Trophoblast cell (in vitro differentiated cells and primary cell): ENCODE measurements around the gene RXFP2.

Experiments
- DNase-seq, 2 donors: peaks; one replicate each; pipeline ENCODE4 v3.0.0-alpha.2; 2016
- H2AFZ ChIP-seq: 2 replicates; pipeline ENCODE4 v1.6.1; 2013; ENCODE audit warnings: low read length, moderate library complexity, mild to moderate bottlenecking; ENCODE audit not compliant: insufficient read depth, poor library complexity
- H2AK5ac ChIP-seq: 2 replicates; pipeline ENCODE4 v1.6.1; 2013; ENCODE audit warnings: mild to moderate bottlenecking, low read length
- H2BK120ac ChIP-seq: 2 replicates; pipeline ENCODE4 v1.6.1; 2013; ENCODE audit warnings: low read length, mild to moderate bottlenecking, moderate library complexity; ENCODE audit not compliant: insufficient read depth, poor library complexity
- H2BK12ac ChIP-seq: 2 replicates; pipeline ENCODE4 v1.6.1; 2013; ENCODE audit warnings: mild to moderate bottlenecking, low read length, moderate library complexity
- H2BK5ac ChIP-seq: 2 replicates; pipeline ENCODE4 v1.6.1; 2013; ENCODE audit warnings: low read length, low read depth, moderate library complexity, mild to moderate bottlenecking; ENCODE audit not compliant: poor library complexity
- H3K14ac ChIP-seq: 2 replicates; pipeline ENCODE4 v1.6.1; 2013; ENCODE audit warnings: mild to moderate bottlenecking, low read length
- H3K18ac ChIP-seq: 2 replicates; pipeline ENCODE4 v1.6.1; 2013; ENCODE audit warnings: mild to moderate bottlenecking, low read length
- H3K23ac ChIP-seq: 2 replicates; pipeline ENCODE4 v1.6.1; 2013; ENCODE audit warnings: low read length
- H3K27ac ChIP-seq: 2 replicates; pipeline ENCODE4 v1.5.1; 2013; ENCODE audit warnings: low read depth, mild to moderate bottlenecking, inconsistent platforms, low read length, moderate library complexity
- H3K27me3 ChIP-seq: 2 replicates; pipeline ENCODE4 v1.6.1; 2013; ENCODE audit warnings: inconsistent platforms, mild to moderate bottlenecking, low read length, moderate library complexity; ENCODE audit not compliant: insufficient read depth
- H3K36me3 ChIP-seq, 2 experiments: 1 replicate in 1 of 2; 2 replicates in 1 of 2; pipeline ENCODE4 v1.6.1; 2013; ENCODE audit warnings: low read length in 2 of 2, mild to moderate bottlenecking in 2 of 2, moderate library complexity in 1 of 2; ENCODE audit not compliant: insufficient read depth in 2 of 2, control insufficient read depth in 1 of 2
- H3K4ac ChIP-seq: 2 replicates; pipeline ENCODE4 v1.6.1; 2013; ENCODE audit warnings: low read depth, mild to moderate bottlenecking, low read length, moderate library complexity
- H3K4me1 ChIP-seq, 2 experiments: 1 replicate in 1 of 2; 2 replicates in 1 of 2; pipeline ENCODE4 v1.6.1; 2013; ENCODE audit warnings: low read length in 2 of 2, mild to moderate bottlenecking in 2 of 2, moderate library complexity in 1 of 2; ENCODE audit not compliant: insufficient read depth in 2 of 2, control insufficient read depth in 1 of 2
- H3K4me2 ChIP-seq: 2 replicates; pipeline ENCODE4 v1.6.1; 2013; ENCODE audit warnings: inconsistent platforms, mild to moderate bottlenecking, low read length, moderate library complexity
- H3K4me3 ChIP-seq: 2 replicates; pipeline ENCODE4 v1.5.1; 2013; ENCODE audit warnings: mild to moderate bottlenecking, low read depth, low read length, inconsistent platforms
- H3K79me1 ChIP-seq: one replicate; pipeline ENCODE4 v1.6.1; 2013; ENCODE audit warnings: low read length
- H3K79me2 ChIP-seq: 2 replicates; pipeline ENCODE4 v1.6.1; 2013; ENCODE audit warnings: low read length, mild to moderate bottlenecking; ENCODE audit not compliant: control insufficient read depth, insufficient read depth, poor library complexity
- H3K9ac ChIP-seq: 2 replicates; pipeline ENCODE4 v1.6.1; 2013; ENCODE audit warnings: mild to moderate bottlenecking, low read length
- H3K9me3 ChIP-seq: 2 replicates; pipeline ENCODE4 v1.6.1; 2013; ENCODE audit warnings: low read depth, mild to moderate bottlenecking, control low read depth, inconsistent platforms, low read length; ENCODE audit not compliant: insufficient read depth
- H4K12ac ChIP-seq: 2 replicates; pipeline ENCODE4 v1.6.1; 2013; ENCODE audit warnings: low read depth, mild to moderate bottlenecking, low read length, moderate library complexity
- H4K8ac ChIP-seq: 2 replicates; pipeline ENCODE4 v1.6.1; 2013; ENCODE audit warnings: low read depth, mild to moderate bottlenecking, low read length, moderate library complexity
- H4K91ac ChIP-seq: one replicate; pipeline ENCODE4 v1.6.1; 2013; ENCODE audit warnings: low read depth, mild to moderate bottlenecking, low read length, moderate library complexity
- WGBS: extraction: QIAGEN DNeasy Blood & Tissue Kit; methylation state at CpG from one replicate; pipeline ENCODE4 v1.1.7; 2013; ENCODE audit warnings: missing lambda C conversion rate; ENCODE audit not compliant: insufficient read length, insufficient coverage; ENCODE audit errors: extremely low coverage; 5-methylcytosine and 5-hydroxymethylcytosine counted together

RXFP2 gene

GRCh38 chr13:31846961-31847752, 107.8 kb downstream of the RXFP2 start:
- WGBS = no CpG with 5 or more reads among the region's 34 CpGs
- H4K91ac ChIP-seq = no peak overlapping the region

DNA sequence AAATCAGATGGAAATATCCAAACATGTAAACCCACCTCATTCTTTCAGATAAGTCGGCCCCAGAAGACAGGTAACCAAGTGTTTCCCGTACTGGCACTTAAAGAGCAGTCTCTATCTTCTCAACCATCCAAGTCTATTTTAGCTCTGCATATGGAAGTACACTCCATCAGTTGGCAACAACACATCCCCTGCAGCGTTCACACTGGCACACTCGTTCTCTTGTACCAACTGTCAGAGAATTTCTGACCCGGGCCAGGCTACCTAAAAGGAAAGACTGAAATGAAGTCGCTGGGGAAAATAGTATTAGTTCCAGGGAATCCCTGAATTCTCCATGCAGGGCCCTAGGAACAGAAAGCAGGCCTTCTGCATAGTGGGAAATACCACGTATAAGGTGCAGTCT, 109.3 kb downstream of the RXFP2 start:
- Histone ChIP-seq H3K4me3 (no peak overlapping the region), H2BK12ac (no peak overlapping the region), H3K79me1 (no peaks in the 10 kb centered on the region), H3K27me3 (peaks cover 3% of the 10 kb centered on the region), H2AFZ (no peak overlapping the region), H3K4ac (no peak overlapping the region), H3K4me1 (peaks cover 2 to 4% of the 10 kb centered on the region in 2 experiments), H2BK5ac (no peak overlapping the region), H4K91ac (no peak overlapping the region), H3K27ac (no peak overlapping the region), H3K18ac (no peak overlapping the region), H2AK5ac (no peak overlapping the region), H3K23ac (no peak overlapping the region), H3K14ac (no peak overlapping the region), H3K4me2 (no peak overlapping the region), H2BK120ac (no peak overlapping the region), H3K36me3 (no peaks in the 10 kb centered on the region), H3K9ac (no peak overlapping the region), H3K9me3 (no peaks in the 10 kb centered on the region), H4K12ac (no peak overlapping the region), H3K79me2 (no peaks in the 10 kb centered on the region), H4K8ac (no peak overlapping the region)
- DNase-seq = no peak
- no CpG with 5 or more reads among the region's 7 CpGs for WGBS

More at GRCh38 chr13:31846961-31847752, 107.8 kb downstream of the RXFP2 start:
- no peak overlapping the region for H2BK5ac ChIP-seq
- no peaks in the 10 kb centered on the region for H3K79me1 ChIP-seq
- H3K14ac ChIP-seq = no peak overlapping the region
- no peak overlapping the region for H3K23ac ChIP-seq
- H2AK5ac ChIP-seq = no peak overlapping the region
- no peak overlapping the region for H2BK120ac ChIP-seq
- H4K8ac ChIP-seq = no peak overlapping the region
- no peaks in the 10 kb centered on the region for H3K79me2 ChIP-seq
- no peak overlapping the region for H3K27ac ChIP-seq
- peak overlapping the region; percentile 84 for H3K4me3 ChIP-seq
- H2BK12ac ChIP-seq = no peak overlapping the region
- H4K12ac ChIP-seq = no peak overlapping the region
- H3K4me2 ChIP-seq = peak overlapping the region; percentile 100
- H3K9me3 ChIP-seq = no peaks in the 10 kb centered on the region
- H3K36me3 ChIP-seq = no peaks in the 10 kb centered on the region
- peak overlapping the region; percentile 47 for H2AFZ ChIP-seq
- H3K4me1 ChIP-seq = peaks cover 2 to 4% of the 10 kb centered on the region in 2 experiments
- no peak overlapping the region for H3K9ac ChIP-seq
- H3K4ac ChIP-seq = no peak overlapping the region
- no peak for DNase-seq
- H3K27me3 ChIP-seq = peaks cover 3% of the 10 kb centered on the region
- H3K18ac ChIP-seq = no peak overlapping the region

GRCh38 chr13:31849206-31849605, 109.9 kb downstream of the RXFP2 start:
- Histone ChIP-seq H2BK120ac (no peak overlapping the region), H4K8ac (no peak overlapping the region), H3K23ac (no peak overlapping the region), H3K4me1 (peaks cover 2 to 4% of the 10 kb centered on the region in 2 experiments), H3K27me3 (peaks cover 3% of the 10 kb centered on the region), H3K27ac (no peak overlapping the region), H3K14ac (no peak overlapping the region), H3K79me2 (no peaks in the 10 kb centered on the region), H3K79me1 (no peaks in the 10 kb centered on the region), H3K18ac (no peak overlapping the region), H3K4ac (no peak overlapping the region), H3K4me3 (no peak overlapping the region), H2AK5ac (no peak overlapping the region), H3K9me3 (no peaks in the 10 kb centered on the region), H3K4me2 (no peak overlapping the region), H2BK5ac (no peak overlapping the region), H4K12ac (no peak overlapping the region), H3K36me3 (no peaks in the 10 kb centered on the region), H2AFZ (no peak overlapping the region), H3K9ac (no peak overlapping the region), H4K91ac (no peak overlapping the region), H2BK12ac (no peak overlapping the region)
- no CpG with 5 or more reads among the region's 4 CpGs for WGBS
- no peak for DNase-seq

DNA sequence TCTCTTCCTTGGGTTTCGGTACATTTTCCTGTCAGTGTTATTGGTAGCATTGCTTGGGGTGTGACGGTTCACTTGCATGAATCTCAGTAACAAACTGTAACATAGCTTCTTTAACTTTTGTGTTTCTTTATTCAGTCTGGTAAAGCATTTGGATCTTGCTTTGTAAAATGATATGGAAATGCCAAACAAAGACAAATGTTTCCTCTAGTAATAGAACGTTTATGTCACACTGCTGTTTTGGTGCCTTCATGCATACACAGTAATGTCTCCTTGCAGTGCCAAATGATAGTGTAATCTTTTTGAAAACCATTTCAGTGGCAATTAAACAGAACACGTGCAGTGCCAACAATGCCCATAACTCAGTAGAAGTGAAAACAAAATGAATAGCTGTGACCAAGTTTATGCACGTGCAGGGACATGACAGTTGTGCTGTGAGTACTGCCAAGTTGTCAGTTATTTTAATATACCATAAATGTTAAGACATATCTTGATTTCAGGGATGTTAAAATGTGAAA, 110.8 kb downstream of the RXFP2 start:
- Histone ChIP-seq H3K36me3 (no peaks in the 10 kb centered on the region), H3K27me3 (peaks cover 3% of the 10 kb centered on the region), H3K4me1 (peaks cover 2 to 4% of the 10 kb centered on the region in 2 experiments), H3K4me2 (no peak overlapping the region), H3K4me3 (no peak overlapping the region), H4K12ac (no peak overlapping the region), H3K79me1 (no peaks in the 10 kb centered on the region), H3K9me3 (no peaks in the 10 kb centered on the region), H3K27ac (no peak overlapping the region), H3K9ac (no peak overlapping the region), H2BK120ac (no peak overlapping the region), H3K79me2 (no peaks in the 10 kb centered on the region), H3K4ac (no peak overlapping the region), H3K23ac (no peak overlapping the region), H2AFZ (no peak overlapping the region), H4K91ac (no peak overlapping the region), H3K14ac (no peak overlapping the region), H2AK5ac (no peak overlapping the region), H2BK12ac (no peak overlapping the region), H4K8ac (no peak overlapping the region), H2BK5ac (no peak overlapping the region), H3K18ac (no peak overlapping the region)
- no peak for DNase-seq
- no CpG with 5 or more reads among the region's 5 CpGs for WGBS
